GM12878 (cell line): ENCODE results near the gene CACNA2D2. TPM values are rescaled to one million over a fixed set of nuclear protein-coding genes. Genes with fewer than 3 reads are reported as not detected.

Source experiments
- CREM ChIP-seq: IDR thresholded peaks from 2 replicates; pipeline ENCODE4 v1.6.1; 2014; ENCODE audit warnings: antibody characterized with exemption, low read depth
- LARP7 ChIP-seq: fragments of 450-650 bp; IDR thresholded peaks from 2 replicates; pipeline ENCODE4 v1.6.1; 2017; ENCODE audit warnings: mild to moderate bottlenecking
- MTA3 ChIP-seq: IDR thresholded peaks from 2 replicates; pipeline ENCODE4 v1.6.1; 2012; ENCODE audit warnings: low read length, inconsistent platforms, borderline replicate concordance
- POLR2AphosphoS2 ChIP-seq: IDR thresholded peaks from 2 replicates; pipeline ENCODE4 v1.6.1; 2011; ENCODE audit warnings: low read depth, mild to moderate bottlenecking, low read length, improper control_type of control experiment, moderate library complexity
- RAD21 ChIP-seq: IDR thresholded peaks from 2 replicates; pipeline ENCODE4 v1.6.1; 2011; ENCODE audit warnings: mild to moderate bottlenecking, low read depth, low read length, moderate library complexity; ENCODE audit not compliant: insufficient read depth
- RCOR1 ChIP-seq: conservative IDR thresholded peaks from 2 replicates; pipeline ENCODE4 v1.6.1; 2012; ENCODE audit warnings: low read depth, low read length, improper control_type of control experiment
- RELA ChIP-seq: fragments of 450-650 bp; IDR thresholded peaks from 2 replicates; pipeline ENCODE4 v1.8.0; 2014; ENCODE audit warnings: borderline replicate concordance; ENCODE audit not compliant: partially characterized antibody
- TARDBP ChIP-seq: IDR thresholded peaks from 2 replicates; pipeline ENCODE4 v1.6.1; 2016; ENCODE audit warnings: borderline replicate concordance
- TBL1XR1 ChIP-seq: IDR thresholded peaks from 2 replicates; pipeline ENCODE4 v1.6.1; 2012; ENCODE audit warnings: low read depth, low read length, improper control_type of control experiment
- ZNF24 ChIP-seq: fragments of 450-650 bp; IDR thresholded peaks from 2 replicates; pipeline ENCODE4 v1.6.1; 2017; ENCODE audit warnings: antibody characterized with exemption, mild to moderate bottlenecking
- polyA plus RNA-seq, 11 experiments: library from polyadenylated mRNA; depleted of rRNA in 4 of 11; unstranded in 6 of 11; stranded (reverse) in 5 of 11; fragments of >200 nt; fragmentation: Nextera tagmentation in 4 of 11; fragmentation: Illumina TruSeq in 1 of 11; extraction: Ambion mirVana in 4 of 11; extraction: Trizol in 1 of 11; gene quantifications; 1 replicate in 1 of 11; 2 replicates in 10 of 11; pipeline versions ENCODE4 v1.2.1 to v1.2.3, GENCODE V29; 2011 to 2016; ENCODE audit warnings: inconsistent platforms in 2 of 11, missing spikeins in 2 of 11, low read depth in 1 of 11
- total RNA-seq, 4 experiments: library from RNA; depleted of rRNA in 3 of 4; stranded (reverse); fragments of >200 nt in 3 of 4; fragmentation: Illumina TruSeq in 1 of 4; extraction: Trizol in 1 of 4; gene quantifications; 2 replicates each; pipeline versions ENCODE4 v1.2.1 to v1.2.3, GENCODE V29; 2013 to 2021
- TF ChIP-seq, protein P1 (sequence below): fragments of 450-650 bp; IDR thresholded peaks from 2 replicates; pipeline ENCODE4 v1.6.1; 2017; ENCODE audit warnings: mild to moderate bottlenecking, low read depth, inconsistent platforms; ENCODE audit not compliant: poor library complexity, severe bottlenecking
- TF ChIP-seq, protein P2 (sequence below): IDR thresholded peaks from 2 replicates; pipeline ENCODE4 v1.6.1; 2011; ENCODE audit warnings: mild to moderate bottlenecking, low read depth, low read length, moderate library complexity; ENCODE audit not compliant: insufficient replicate concordance
- TF ChIP-seq, protein P3 (sequence below): IDR thresholded peaks from 2 replicates; pipeline ENCODE4 v1.6.1; 2012; ENCODE audit warnings: low read depth, low read length, improper control_type of control experiment

The CACNA2D2 gene
- total and polyA plus RNA-seq, 10 of the 15 experiments (the other 5 are each of a cell fraction or from before 2014, with no cell fraction given): 0.03 to 0.07 TPM; not detected in 8

DNA sequence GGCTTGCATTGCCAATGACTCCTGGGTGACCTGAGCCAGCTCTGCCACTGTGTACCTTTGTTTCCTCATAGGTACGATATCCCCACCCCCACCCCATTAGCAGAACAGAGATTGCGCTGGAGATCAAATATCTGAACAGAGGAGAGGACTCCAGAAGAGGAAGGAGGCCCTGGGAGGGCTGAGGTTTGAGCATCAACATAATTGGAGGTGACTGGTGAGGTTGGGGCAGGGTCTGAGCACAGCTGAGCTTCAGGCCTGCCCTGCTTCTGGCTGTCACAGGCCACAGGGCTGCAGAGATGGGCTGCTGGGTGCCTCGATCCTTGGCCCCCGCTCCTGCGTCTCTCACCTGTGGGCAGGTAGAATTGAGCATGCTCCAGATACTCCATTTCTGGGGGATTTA is 21.3 kb upstream of the CACNA2D2 start (continued):
- TF ChIP-seq RCOR1 (no peak), RAD21 (no peak), TBL1XR1 (no peak), POLR2AphosphoS2 (no peak), ZNF24 (no peak), RELA (no peak), LARP7 (no peak), CREM (no peak), TARDBP (no peak), MTA3 (no peak)
- TF ChIP-seq, protein P1, sequence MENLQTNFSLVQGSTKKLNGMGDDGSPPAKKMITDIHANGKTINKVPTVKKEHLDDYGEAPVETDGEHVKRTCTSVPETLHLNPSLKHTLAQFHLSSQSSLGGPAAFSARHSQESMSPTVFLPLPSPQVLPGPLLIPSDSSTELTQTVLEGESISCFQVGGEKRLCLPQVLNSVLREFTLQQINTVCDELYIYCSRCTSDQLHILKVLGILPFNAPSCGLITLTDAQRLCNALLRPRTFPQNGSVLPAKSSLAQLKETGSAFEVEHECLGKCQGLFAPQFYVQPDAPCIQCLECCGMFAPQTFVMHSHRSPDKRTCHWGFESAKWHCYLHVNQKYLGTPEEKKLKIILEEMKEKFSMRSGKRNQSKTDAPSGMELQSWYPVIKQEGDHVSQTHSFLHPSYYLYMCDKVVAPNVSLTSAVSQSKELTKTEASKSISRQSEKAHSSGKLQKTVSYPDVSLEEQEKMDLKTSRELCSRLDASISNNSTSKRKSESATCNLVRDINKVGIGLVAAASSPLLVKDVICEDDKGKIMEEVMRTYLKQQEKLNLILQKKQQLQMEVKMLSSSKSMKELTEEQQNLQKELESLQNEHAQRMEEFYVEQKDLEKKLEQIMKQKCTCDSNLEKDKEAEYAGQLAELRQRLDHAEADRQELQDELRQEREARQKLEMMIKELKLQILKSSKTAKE: no peak
- TF ChIP-seq, protein P2, sequence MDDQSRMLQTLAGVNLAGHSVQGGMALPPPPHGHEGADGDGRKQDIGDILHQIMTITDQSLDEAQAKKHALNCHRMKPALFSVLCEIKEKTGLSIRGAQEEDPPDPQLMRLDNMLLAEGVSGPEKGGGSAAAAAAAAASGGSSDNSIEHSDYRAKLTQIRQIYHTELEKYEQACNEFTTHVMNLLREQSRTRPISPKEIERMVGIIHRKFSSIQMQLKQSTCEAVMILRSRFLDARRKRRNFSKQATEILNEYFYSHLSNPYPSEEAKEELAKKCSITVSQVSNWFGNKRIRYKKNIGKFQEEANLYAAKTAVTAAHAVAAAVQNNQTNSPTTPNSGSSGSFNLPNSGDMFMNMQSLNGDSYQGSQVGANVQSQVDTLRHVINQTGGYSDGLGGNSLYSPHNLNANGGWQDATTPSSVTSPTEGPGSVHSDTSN: no peak
- TF ChIP-seq, protein P3, sequence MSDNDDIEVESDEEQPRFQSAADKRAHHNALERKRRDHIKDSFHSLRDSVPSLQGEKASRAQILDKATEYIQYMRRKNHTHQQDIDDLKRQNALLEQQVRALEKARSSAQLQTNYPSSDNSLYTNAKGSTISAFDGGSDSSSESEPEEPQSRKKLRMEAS: no peak
